ENCODE data around the gene SELPLG.

The SELPLG gene, protein sequence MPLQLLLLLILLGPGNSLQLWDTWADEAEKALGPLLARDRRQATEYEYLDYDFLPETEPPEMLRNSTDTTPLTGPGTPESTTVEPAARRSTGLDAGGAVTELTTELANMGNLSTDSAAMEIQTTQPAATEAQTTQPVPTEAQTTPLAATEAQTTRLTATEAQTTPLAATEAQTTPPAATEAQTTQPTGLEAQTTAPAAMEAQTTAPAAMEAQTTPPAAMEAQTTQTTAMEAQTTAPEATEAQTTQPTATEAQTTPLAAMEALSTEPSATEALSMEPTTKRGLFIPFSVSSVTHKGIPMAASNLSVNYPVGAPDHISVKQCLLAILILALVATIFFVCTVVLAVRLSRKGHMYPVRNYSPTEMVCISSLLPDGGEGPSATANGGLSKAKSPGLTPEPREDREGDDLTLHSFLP

DNA sequence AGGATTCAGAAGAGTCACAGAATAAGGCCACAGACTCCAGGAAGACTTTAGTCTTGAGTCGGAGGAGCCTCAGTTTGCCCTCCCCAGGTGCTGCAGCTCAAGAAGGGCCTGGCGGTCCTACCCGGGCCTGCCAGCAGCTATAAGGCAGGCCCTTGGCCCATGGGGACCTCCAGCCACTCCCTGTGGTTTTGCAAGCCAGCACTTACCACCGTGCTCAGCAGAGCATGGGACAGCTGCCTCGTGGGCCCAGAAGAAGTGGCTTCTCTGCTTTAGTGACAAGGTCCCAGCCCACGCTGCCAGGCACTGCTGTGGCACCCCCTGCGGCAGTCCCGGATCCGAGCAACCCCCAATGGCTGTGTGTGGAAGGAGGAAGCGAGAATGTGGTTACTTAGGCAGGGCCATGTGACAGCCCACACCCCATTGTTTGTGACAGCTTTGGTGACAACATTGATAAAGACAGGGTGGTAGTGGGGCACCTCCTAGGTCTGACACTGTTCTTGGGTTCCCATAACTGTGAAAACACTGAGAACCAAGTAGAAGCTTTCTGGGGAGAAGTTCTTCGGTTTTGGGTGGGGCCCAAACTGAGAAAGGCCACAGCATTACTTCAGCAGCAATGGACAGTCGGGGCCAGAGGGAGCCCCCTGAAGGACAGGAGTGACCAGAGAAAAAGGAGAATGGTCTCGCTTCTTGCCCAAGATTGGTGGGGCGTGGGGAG is at the start of gene SELPLG:
SELPLG (minus strand) TSS at position 361 of the 715 bp plus-strand sequence. CDS start 9,587 bp downstream, outside the sequence.
- Histone ChIP-seq H3K27me3 (ENCODE audit: insufficient read depth, low read depth, severe bottlenecking) (no peaks in the 10 kb centered on the region), H3K9me3 (ENCODE audit: severe bottlenecking) (no peaks in the 10 kb centered on the region), H3K36me3 (no peaks in the 10 kb centered on the region), H3K4me3 (ENCODE audit: low read depth, low read length) (no peak within 1 kb of the TSS), H3K27ac (no peak within 1 kb of the TSS)
- no peak for DNase-seq
- TF ChIP-seq, protein P1, sequence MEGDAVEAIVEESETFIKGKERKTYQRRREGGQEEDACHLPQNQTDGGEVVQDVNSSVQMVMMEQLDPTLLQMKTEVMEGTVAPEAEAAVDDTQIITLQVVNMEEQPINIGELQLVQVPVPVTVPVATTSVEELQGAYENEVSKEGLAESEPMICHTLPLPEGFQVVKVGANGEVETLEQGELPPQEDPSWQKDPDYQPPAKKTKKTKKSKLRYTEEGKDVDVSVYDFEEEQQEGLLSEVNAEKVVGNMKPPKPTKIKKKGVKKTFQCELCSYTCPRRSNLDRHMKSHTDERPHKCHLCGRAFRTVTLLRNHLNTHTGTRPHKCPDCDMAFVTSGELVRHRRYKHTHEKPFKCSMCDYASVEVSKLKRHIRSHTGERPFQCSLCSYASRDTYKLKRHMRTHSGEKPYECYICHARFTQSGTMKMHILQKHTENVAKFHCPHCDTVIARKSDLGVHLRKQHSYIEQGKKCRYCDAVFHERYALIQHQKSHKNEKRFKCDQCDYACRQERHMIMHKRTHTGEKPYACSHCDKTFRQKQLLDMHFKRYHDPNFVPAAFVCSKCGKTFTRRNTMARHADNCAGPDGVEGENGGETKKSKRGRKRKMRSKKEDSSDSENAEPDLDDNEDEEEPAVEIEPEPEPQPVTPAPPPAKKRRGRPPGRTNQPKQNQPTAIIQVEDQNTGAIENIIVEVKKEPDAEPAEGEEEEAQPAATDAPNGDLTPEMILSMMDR (IDR thresholded peaks at IDR 0.05; ENCODE audit: low read depth, low read length), result no peak

DNA sequence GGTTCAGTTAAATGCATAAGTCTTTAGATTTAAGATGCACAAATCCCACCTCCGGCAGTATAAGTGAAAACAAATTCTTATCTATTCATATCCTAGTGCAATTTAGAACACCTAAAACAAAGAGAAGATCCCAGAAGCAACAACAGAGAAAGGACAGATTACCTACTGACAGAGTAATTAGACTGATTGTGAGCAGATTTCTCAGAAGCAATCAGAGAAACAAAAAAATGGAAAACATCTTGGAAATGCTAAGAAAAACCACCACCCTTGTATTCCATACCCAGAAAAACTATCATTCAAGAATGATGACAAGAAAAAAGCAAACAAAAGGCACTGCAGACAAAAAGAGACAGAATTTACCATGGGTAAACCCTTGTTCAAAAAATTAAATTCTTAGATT is 47.6 kb upstream of the SELPLG start:
- Histone ChIP-seq H3K27ac (no peak overlapping the region), H3K27me3 (ENCODE audit: insufficient read depth, low read depth, severe bottlenecking) (no peaks in the 10 kb centered on the region), H3K9me3 (ENCODE audit: severe bottlenecking) (no peaks in the 10 kb centered on the region), H3K4me3 (ENCODE audit: low read depth, low read length) (no peak overlapping the region), H3K36me3 (peaks cover 20% of the 10 kb centered on the region)
- TF ChIP-seq, protein P1 (IDR thresholded peaks at IDR 0.05; ENCODE audit: low read depth, low read length), result no peak
- DNase-seq, result no peak

DNA sequence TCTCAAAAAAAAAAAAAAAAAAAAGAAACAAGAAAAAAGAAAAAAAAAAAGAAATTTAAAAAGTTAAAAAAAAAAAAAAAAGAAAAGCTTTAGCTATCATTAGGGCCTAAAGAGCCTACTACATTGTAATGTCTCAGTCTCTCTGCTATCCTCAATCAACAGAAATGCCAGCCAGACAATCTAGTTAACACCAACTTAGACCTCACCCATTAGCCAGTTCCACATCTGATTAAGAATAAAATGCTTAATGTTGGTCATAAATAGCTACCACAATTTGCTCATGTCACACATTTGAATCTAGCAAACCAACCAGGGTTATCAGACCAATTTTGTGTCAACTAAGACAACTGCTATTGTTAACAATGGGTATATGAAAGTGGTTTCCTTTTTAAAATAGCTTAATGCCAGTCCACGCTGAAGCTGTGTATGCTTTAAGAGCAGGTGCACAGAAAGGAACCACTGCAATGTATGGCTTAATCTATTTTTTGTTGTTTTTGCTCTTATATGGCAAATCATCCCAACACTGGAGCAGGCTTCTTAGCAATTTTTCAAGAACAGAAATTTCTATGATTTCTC is 45.5 kb upstream of the SELPLG start:
- TF ChIP-seq, protein P1 (IDR thresholded peaks at IDR 0.05; ENCODE audit: low read depth, low read length), result no peak
- Histone ChIP-seq H3K27me3 (ENCODE audit: insufficient read depth, low read depth, severe bottlenecking) (no peaks in the 10 kb centered on the region), H3K4me3 (ENCODE audit: low read depth, low read length) (no peak overlapping the region), H3K9me3 (ENCODE audit: severe bottlenecking) (no peaks in the 10 kb centered on the region), H3K36me3 (peaks cover 29% of the 10 kb centered on the region), H3K27ac (no peak overlapping the region)
- DNase-seq, result no peak

DNA sequence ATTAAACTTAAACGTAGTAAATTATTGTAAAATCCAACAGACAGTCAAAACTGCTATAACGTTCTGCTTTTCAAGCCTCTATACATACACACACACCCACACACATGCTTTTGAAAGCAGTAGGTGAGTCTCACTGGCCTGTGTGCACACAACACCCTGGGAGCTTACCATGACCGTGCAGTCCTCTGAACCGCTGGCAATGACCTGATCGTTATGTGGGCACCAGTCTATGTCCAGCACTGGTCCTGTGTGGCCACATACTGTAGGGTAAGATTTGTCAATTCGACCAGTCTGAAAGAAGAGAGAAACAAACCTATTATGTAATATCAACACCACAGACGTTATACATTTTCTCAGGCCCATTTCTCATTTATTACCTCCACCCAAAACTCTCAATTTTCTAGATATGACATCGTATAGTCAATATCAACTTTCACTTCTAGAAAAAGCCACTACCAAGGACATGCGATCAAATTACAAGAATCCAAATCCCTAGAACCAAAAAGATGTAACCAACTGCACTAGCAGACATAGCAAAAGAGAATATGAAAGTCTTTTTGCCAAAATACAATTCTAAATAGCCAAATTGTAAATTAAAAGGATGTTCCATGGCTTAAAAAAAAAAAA is 44.5 kb upstream of the SELPLG start:
- Histone ChIP-seq H3K9me3 (ENCODE audit: severe bottlenecking) (no peaks in the 10 kb centered on the region), H3K27ac (no peak overlapping the region), H3K27me3 (ENCODE audit: insufficient read depth, low read depth, severe bottlenecking) (no peaks in the 10 kb centered on the region), H3K4me3 (ENCODE audit: low read depth, low read length) (no peak overlapping the region), H3K36me3 (peaks cover 32% of the 10 kb centered on the region)
- no peak for DNase-seq
- TF ChIP-seq, protein P1 (IDR thresholded peaks at IDR 0.05; ENCODE audit: low read depth, low read length), result no peak

DNA sequence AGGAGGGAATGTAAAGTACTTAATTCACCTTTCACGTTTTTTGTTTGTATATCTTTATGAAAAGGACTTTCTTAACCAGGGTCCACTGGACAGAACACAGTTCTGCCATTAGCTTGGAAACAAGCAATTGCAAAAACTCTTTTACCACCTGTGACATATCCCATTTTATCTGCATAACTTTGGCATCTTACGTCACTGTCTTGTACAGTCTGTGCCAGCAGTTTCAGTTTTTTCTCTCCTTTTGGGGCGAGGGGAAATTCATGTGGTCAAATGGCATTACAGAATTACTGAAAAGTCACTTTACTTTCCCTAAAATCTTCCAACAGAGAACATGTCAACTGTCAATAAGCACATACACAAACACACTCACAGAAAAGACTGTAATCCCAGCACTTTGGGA is 43.7 kb upstream of the SELPLG start:
- no peak for DNase-seq
- Histone ChIP-seq H3K27ac (no peak overlapping the region), H3K9me3 (ENCODE audit: severe bottlenecking) (no peaks in the 10 kb centered on the region), H3K27me3 (ENCODE audit: insufficient read depth, low read depth, severe bottlenecking) (no peaks in the 10 kb centered on the region), H3K4me3 (ENCODE audit: low read depth, low read length) (no peak overlapping the region), H3K36me3 (peaks cover 37% of the 10 kb centered on the region)
- TF ChIP-seq, protein P1 (IDR thresholded peaks at IDR 0.05; ENCODE audit: low read depth, low read length), result no peak
